Upper lobe of left lung (tissue), 4 donors: ENCODE measurements around the gene LAMA3.

Experiments used
- CTCF ChIP-seq, 6 experiments: fragments of 450-650 bp in 4 of 6; fragments of 200-600 bp in 2 of 6; sonication (generic) in 2 of 6; IDR thresholded peaks; one replicate each; pipeline ENCODE4 v1.5.1; 2016 to 2019; ENCODE audit warnings: antibody characterized with exemption in 6 of 6
- POLR2A ChIP-seq, 4 donors: fragments of 450-650 bp; IDR thresholded peaks; one replicate each; pipeline ENCODE4 v1.5.1; 2016 to 2017; ENCODE audit warnings: antibody characterized with exemption in 4 of 4, mild to moderate bottlenecking in 2 of 4
- POLR2AphosphoS5 ChIP-seq, 2 donors: sonication (generic); formaldehyde crosslinking; IDR thresholded peaks; one replicate each; pipeline ENCODE4 v1.5.1; 2017; ENCODE audit warnings: antibody characterized with exemption in 2 of 2

GRCh38 chr18:23803755-23804154 is 114.5 kb downstream of the LAMA3 start:
- no peak for TF ChIP-seq CTCF (IDR thresholded peaks at IDR 0.05)
- no peak for TF ChIP-seq POLR2AphosphoS5 (IDR thresholded peaks at IDR 0.05)
- TF ChIP-seq POLR2A (IDR thresholded peaks at IDR 0.05) = no peak
